HL-60 (cell line): ENCODE results near the gene PDSS2.

Experiments
- DNase-seq, 2 experiments: peaks; one replicate each; pipeline ENCODE4 v3.0.0-alpha.2; 2010 to 2020; ENCODE audit warnings: low read depth in 1 of 2, low spot score in 1 of 2
- H3K27ac ChIP-seq: fragments of 250-450 bp; sonication (Bioruptor Pico); replicated peaks from 2 replicates; pipeline ENCODE4 v1.5.1; 2020; ENCODE audit warnings: mild to moderate bottlenecking, moderate library complexity
- H3K27me3 ChIP-seq: fragments of 250-450 bp; sonication (Bioruptor Pico); 2 replicates; pipeline ENCODE4 v1.5.1; 2021; ENCODE audit warnings: mild to moderate bottlenecking, moderate library complexity; ENCODE audit not compliant: insufficient read depth, poor library complexity, severe bottlenecking
- H3K4me3 ChIP-seq: replicated peaks from 2 replicates; pipeline ENCODE4 v1.5.1; 2011; ENCODE audit warnings: mild to moderate bottlenecking, control low read depth, low read length; ENCODE audit not compliant: insufficient read depth
- GABPA ChIP-seq: IDR thresholded peaks from 2 replicates; pipeline ENCODE4 v1.6.1; 2012; ENCODE audit warnings: low read depth
- POLR2AphosphoS5 ChIP-seq: IDR thresholded peaks from 2 replicates; pipeline ENCODE4 v1.6.1; 2012; ENCODE audit warnings: low read depth
- SPI1 ChIP-seq: IDR thresholded peaks from 2 replicates; pipeline ENCODE4 v1.6.1; 2012; ENCODE audit warnings: low read depth, mild to moderate bottlenecking, borderline replicate concordance
- TF ChIP-seq, protein P1 (sequence below): IDR thresholded peaks from one replicate; pipeline ENCODE4 v1.5.1; 2011; ENCODE audit warnings: low read length, control low read depth, inconsistent platforms; ENCODE audit not compliant: insufficient read depth
- TF ChIP-seq, protein P2 (sequence below): IDR thresholded peaks from 2 replicates; pipeline ENCODE4 v1.6.1; 2012; ENCODE audit warnings: low read depth; ENCODE audit not compliant: insufficient replicate concordance

The PDSS2 gene

DNA sequence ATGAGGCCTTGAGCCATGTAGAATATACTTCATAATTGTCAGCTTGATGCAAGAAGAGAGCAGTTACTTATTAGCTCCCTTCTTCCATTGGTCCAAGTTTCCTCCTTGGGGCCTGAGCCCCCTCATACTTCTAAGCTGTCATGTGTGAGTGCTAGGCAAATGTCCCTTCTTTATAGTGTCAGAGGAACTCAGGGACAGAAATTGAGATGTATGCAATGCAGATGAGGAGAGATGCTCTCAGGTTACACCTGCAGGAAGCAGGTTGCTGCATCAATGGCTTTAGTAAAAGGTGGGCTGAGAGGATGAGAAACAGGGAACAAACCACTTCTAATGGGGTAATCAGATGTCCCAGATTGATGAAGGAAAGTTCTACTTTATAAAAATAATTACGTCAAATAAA, 6.7 kb upstream of the PDSS2 start:
- DNase-seq, result no peak
- Histone ChIP-seq H3K4me3 (no peak overlapping the region), H3K27me3 (no peaks in the 10 kb centered on the region), H3K27ac (no peak overlapping the region)
- TF ChIP-seq, protein P1, sequence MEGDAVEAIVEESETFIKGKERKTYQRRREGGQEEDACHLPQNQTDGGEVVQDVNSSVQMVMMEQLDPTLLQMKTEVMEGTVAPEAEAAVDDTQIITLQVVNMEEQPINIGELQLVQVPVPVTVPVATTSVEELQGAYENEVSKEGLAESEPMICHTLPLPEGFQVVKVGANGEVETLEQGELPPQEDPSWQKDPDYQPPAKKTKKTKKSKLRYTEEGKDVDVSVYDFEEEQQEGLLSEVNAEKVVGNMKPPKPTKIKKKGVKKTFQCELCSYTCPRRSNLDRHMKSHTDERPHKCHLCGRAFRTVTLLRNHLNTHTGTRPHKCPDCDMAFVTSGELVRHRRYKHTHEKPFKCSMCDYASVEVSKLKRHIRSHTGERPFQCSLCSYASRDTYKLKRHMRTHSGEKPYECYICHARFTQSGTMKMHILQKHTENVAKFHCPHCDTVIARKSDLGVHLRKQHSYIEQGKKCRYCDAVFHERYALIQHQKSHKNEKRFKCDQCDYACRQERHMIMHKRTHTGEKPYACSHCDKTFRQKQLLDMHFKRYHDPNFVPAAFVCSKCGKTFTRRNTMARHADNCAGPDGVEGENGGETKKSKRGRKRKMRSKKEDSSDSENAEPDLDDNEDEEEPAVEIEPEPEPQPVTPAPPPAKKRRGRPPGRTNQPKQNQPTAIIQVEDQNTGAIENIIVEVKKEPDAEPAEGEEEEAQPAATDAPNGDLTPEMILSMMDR, result no peak
- TF ChIP-seq, protein P2, sequence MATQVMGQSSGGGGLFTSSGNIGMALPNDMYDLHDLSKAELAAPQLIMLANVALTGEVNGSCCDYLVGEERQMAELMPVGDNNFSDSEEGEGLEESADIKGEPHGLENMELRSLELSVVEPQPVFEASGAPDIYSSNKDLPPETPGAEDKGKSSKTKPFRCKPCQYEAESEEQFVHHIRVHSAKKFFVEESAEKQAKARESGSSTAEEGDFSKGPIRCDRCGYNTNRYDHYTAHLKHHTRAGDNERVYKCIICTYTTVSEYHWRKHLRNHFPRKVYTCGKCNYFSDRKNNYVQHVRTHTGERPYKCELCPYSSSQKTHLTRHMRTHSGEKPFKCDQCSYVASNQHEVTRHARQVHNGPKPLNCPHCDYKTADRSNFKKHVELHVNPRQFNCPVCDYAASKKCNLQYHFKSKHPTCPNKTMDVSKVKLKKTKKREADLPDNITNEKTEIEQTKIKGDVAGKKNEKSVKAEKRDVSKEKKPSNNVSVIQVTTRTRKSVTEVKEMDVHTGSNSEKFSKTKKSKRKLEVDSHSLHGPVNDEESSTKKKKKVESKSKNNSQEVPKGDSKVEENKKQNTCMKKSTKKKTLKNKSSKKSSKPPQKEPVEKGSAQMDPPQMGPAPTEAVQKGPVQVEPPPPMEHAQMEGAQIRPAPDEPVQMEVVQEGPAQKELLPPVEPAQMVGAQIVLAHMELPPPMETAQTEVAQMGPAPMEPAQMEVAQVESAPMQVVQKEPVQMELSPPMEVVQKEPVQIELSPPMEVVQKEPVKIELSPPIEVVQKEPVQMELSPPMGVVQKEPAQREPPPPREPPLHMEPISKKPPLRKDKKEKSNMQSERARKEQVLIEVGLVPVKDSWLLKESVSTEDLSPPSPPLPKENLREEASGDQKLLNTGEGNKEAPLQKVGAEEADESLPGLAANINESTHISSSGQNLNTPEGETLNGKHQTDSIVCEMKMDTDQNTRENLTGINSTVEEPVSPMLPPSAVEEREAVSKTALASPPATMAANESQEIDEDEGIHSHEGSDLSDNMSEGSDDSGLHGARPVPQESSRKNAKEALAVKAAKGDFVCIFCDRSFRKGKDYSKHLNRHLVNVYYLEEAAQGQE, result no peak
- TF ChIP-seq POLR2AphosphoS5, result no peak
- no peak for TF ChIP-seq GABPA
- no peak for TF ChIP-seq SPI1

DNA sequence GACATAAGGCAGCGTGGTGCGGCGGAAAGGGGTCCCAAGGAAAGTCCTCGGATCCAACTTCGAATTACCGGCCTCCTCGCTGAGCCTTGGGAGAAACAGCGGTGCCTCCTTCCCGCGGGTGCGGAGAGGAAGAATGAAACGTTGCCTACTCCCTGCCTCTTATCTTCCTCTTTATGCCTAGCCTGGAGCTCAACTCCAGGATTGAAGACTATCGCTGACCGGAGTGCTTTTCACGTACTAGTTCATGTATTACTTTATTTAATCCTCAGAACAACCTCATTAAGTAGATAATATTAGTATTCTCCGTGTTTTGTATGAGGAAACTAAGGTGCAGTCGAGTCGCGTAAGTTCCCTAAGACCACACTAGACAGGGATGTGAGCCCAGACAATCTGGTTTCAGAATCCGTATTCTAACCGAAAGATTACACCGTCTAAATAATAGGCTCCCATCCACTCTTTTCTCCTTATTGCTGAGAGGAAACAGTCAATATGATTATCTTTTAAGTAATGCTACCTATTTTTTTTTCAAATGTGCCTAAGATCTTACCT, 793 bp upstream of the PDSS2 start:
- peak in 1 of 2 experiments; percentile 73 for DNase-seq
- Histone ChIP-seq H3K27me3 (no peaks in the 10 kb centered on the region), H3K27ac (peak overlapping the region; percentile 93), H3K4me3 (peak overlapping the region; percentile 97)
- TF ChIP-seq GABPA (no peak), SPI1 (no peak), POLR2AphosphoS5 (no peak; the same call in 1 of the 2 replicates)
- TF ChIP-seq, protein P1, result no peak
- TF ChIP-seq, protein P2, result no peak

DNA sequence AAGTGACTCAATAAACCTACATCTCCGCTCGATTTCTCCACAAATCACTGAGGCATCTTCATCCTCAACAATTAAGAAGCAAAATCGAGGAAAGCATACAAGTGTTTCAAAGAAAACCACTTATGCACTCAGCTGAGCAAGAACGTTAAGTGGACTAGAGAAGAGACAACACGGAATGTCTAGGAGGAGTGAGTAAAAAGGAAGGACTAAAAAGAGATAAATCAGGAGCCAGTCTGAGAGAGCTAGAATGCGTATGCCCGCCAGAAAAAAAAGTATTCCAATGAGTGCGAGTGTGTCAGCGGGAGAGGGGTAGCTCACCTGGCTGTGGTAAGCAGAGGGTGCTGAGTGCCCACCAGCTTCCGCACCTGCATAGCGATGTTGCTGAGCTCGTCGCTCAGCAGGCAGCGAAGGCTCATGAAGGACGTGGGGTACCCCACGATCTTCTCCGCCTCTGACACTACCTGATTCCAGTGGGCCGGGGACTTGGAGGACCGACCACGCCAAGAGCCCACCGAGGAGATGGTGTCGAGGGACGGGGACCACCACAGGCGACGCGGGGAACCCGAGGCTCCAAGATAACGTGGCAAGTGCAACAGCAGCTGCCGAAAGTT, 587 bp downstream of the PDSS2 start:
- peak overlapping the region; percentile 93 for H3K27ac ChIP-seq
- H3K27me3 ChIP-seq, result no peaks in the 10 kb centered on the region
- TF ChIP-seq, protein P1, result no peak
- TF ChIP-seq SPI1, result no peak
- TF ChIP-seq, protein P2, result no peak
- TF ChIP-seq GABPA, result no peak
- TF ChIP-seq POLR2AphosphoS5, result no peak
- DNase-seq, result no peak
- peak overlapping the region; percentile 97 for H3K4me3 ChIP-seq
